OCI-LY7 (cell line): ENCODE data around the gene ADD3. TPM values are rescaled to one million over a fixed set of nuclear protein-coding genes. Genes with fewer than 3 reads are reported as not detected.

Experiments
- BruUV-seq: library from RNA; stranded (reverse); fragments of 400-500 nt; replicated peaks from 2 replicates; lab custom pipeline; 2021; lab: Mats Ljungman, UMichigan
- CTCF ChIA-PET: fragments of 300-600 bp; sonication (Branson Sonifier 250); formaldehyde crosslinking; loops from one replicate; lab custom pipeline; 2022; ENCODE audit warnings: antibody characterized with exemption; ENCODE audit not compliant: unreplicated experiment; lab: Charles Lee
- POLR2A ChIA-PET: fragments of 300-600 bp; sonication (Branson Sonifier 250); formaldehyde crosslinking; loops from one replicate; lab custom pipeline; 2022; ENCODE audit warnings: antibody characterized with exemption; lab: Charles Lee
- DNase-seq: peaks from one replicate; pipeline ENCODE4 v3.0.0-alpha.2; 2015; ENCODE audit warnings: low spot score
- H2AFZ ChIP-seq: fragments of 200-600 bp; sonication (generic), shearing (Covaris generic); 2 replicates; pipeline ENCODE4 v1.6.1; 2014; ENCODE audit warnings: mild to moderate bottlenecking, antibody characterized with exemption, low read length, moderate library complexity
- H3K27ac ChIP-seq: fragments of 200-600 bp; sonication (generic); 2 replicates; pipeline ENCODE4 v1.5.1; 2014; ENCODE audit warnings: mixed run types, low read depth, mild to moderate bottlenecking, moderate library complexity, low read length, inconsistent platforms; ENCODE audit not compliant: poor library complexity, severe bottlenecking
- H3K36me3 ChIP-seq: fragments of 200-600 bp; sonication (generic); 2 replicates; pipeline ENCODE4 v1.6.1; 2014; ENCODE audit warnings: mild to moderate bottlenecking, antibody characterized with exemption, low read length, moderate library complexity, mixed read lengths; ENCODE audit not compliant: insufficient read depth
- H3K4me1 ChIP-seq: fragments of 200-600 bp; sonication (generic); 2 replicates; pipeline ENCODE4 v1.5.1; 2014; ENCODE audit warnings: mild to moderate bottlenecking, low read length; ENCODE audit not compliant: insufficient read depth, poor library complexity, severe bottlenecking
- H3K4me2 ChIP-seq: fragments of 200-600 bp; sonication (generic); 2 replicates; pipeline ENCODE4 v1.6.1; 2014; ENCODE audit warnings: mild to moderate bottlenecking, low read length
- H3K4me3 ChIP-seq: fragments of 200-600 bp; sonication (generic); 2 replicates; pipeline ENCODE4 v1.5.1; 2014; ENCODE audit warnings: mild to moderate bottlenecking, low read depth, low read length; ENCODE audit not compliant: poor library complexity, severe bottlenecking
- H3K79me2 ChIP-seq: fragments of 200-600 bp; sonication (generic); 2 replicates; pipeline ENCODE4 v1.6.1; 2016; ENCODE audit warnings: low read depth, mild to moderate bottlenecking, low read length, moderate library complexity, mixed read lengths; ENCODE audit not compliant: insufficient read depth
- H3K9me2 ChIP-seq: fragments of 200-600 bp; sonication (generic); 2 replicates; pipeline ENCODE4 v1.6.1; 2016; ENCODE audit warnings: mild to moderate bottlenecking, low read length, mixed read lengths; ENCODE audit not compliant: insufficient read depth
- H3K9me3 ChIP-seq: fragments of 200-600 bp; sonication (generic); 2 replicates; pipeline ENCODE4 v1.6.1; 2014; ENCODE audit warnings: mild to moderate bottlenecking, mixed run types, low read length, mixed read lengths
- H4K20me1 ChIP-seq: fragments of 200-600 bp; sonication (generic); 2 replicates; pipeline ENCODE4 v1.6.1; 2014; ENCODE audit warnings: mild to moderate bottlenecking, antibody characterized with exemption, low read length, moderate library complexity, mixed read lengths; ENCODE audit not compliant: insufficient read depth
- EZH2phosphoT487 ChIP-seq: fragments of 200-600 bp; sonication (generic); IDR thresholded peaks from 2 replicates; pipeline ENCODE4 v1.6.1; 2018; ENCODE audit warnings: low read depth, borderline replicate concordance, mild to moderate bottlenecking, mixed run types, antibody characterized with exemption, low read length, moderate library complexity, mixed read lengths
- intact Hi-C: fragments of 100-400 bp; cut with micrococcal nuclease; formaldehyde crosslinking; loops from one replicate; pipeline ENCODE4 v1.10.0; 2022; ENCODE audit not compliant: unreplicated experiment
- total RNA-seq, 2 experiments: library from RNA; depleted of rRNA in 1 of 2; stranded (reverse); fragments of >200 nt in 1 of 2; shearing (Covaris generic) in 1 of 2; gene quantifications; 2 replicates each; pipeline ENCODE4 v1.2.3, GENCODE V29; 2014 to 2022
- TF ChIP-seq, protein P1 (sequence below): fragments of 200-600 bp; sonication (generic); conservative IDR thresholded peaks from 2 replicates; pipeline ENCODE4 v1.5.1; 2014; ENCODE audit warnings: mild to moderate bottlenecking, antibody characterized with exemption, low read length, moderate library complexity, mixed read lengths

ADD3 gene
- total RNA-seq, 2 experiments from 2014 or later, result 75.8 to 89.7 TPM

DNA sequence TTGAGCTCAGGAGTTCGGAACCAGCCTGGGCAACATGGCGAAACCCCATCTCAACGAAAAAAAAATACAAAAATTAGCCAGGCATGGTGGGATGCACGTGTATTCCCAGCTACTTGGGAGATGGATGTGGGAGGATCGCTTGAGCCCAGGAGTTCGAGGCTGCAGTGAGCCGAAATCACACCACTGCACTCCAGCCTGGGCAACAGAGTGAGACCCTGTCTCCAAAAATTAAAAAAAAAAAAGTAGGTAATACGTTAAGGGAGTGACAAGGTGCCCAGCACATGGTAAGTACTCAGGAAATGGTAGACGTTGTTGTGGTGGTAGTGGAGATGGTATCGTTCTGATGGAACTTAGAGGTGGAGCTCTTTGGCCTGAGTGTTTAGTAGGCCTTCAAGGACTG is 43.5 kb upstream of the ADD3 start:
- BruUV-seq, result no TSS peak
- TF ChIP-seq, protein P1, sequence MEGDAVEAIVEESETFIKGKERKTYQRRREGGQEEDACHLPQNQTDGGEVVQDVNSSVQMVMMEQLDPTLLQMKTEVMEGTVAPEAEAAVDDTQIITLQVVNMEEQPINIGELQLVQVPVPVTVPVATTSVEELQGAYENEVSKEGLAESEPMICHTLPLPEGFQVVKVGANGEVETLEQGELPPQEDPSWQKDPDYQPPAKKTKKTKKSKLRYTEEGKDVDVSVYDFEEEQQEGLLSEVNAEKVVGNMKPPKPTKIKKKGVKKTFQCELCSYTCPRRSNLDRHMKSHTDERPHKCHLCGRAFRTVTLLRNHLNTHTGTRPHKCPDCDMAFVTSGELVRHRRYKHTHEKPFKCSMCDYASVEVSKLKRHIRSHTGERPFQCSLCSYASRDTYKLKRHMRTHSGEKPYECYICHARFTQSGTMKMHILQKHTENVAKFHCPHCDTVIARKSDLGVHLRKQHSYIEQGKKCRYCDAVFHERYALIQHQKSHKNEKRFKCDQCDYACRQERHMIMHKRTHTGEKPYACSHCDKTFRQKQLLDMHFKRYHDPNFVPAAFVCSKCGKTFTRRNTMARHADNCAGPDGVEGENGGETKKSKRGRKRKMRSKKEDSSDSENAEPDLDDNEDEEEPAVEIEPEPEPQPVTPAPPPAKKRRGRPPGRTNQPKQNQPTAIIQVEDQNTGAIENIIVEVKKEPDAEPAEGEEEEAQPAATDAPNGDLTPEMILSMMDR, result no peak
- TF ChIP-seq EZH2phosphoT487, result no peak

DNA sequence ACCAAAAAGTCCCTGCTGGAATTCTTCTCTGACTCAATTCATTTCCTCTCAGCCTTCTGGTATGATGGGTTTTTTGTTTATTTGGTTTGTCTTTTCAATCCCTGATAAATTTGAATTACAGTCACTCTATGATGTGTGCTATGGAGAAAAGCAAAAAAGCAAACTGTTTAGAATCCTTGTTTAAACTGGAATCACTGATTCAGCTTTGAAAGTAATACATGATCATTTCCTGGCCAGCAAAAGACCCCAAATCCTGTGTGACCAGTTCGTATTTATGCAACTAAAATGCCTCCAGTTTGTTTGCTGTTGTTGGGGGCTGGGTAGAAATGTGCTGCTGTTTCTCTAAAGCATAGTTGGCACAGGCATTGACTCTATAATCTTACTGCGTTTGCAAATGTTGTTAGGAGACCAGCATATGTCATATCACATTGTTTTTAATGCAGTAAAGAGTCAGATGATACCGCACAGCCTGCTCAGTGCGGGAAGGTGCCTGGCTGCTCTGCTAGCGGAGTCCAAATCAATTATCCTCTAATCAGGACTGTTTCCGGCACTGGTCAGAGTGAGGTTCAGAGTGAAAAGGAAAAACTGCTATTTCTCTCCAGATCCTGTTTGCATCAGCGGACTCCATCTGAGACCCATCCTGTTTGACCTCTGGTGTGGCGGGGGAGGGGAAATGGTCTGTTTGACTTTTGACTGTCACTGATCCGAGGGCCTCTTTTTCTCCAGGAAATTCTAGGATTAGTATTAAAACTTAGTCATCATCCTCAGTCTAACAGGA is 40.6 kb upstream of the ADD3 start:
- DNase-seq, result no peak
- BruUV-seq, result no TSS peak
- Histone ChIP-seq H3K36me3 (no peaks in the 10 kb centered on the region), H3K9me2 (no peaks in the 10 kb centered on the region), H4K20me1 (no peaks in the 10 kb centered on the region), H2AFZ (no peak overlapping the region), H3K79me2 (no peaks in the 10 kb centered on the region), H3K4me3 (no peak overlapping the region), H3K4me1 (no peaks in the 10 kb centered on the region), H3K27ac (no peak overlapping the region), H3K9me3 (no peaks in the 10 kb centered on the region), H3K4me2 (no peak overlapping the region)
- ChIA-PET POLR2A (interaction anchor here (0.5 to 1.1 kb wide), 3 partner anchors 23 to 114 kb away, joined by 3 to 4 read pairs (median 3); no protein-coding TSS in a partner anchor), CTCF (no interaction called here)
- intact Hi-C loops, result no loop called here
- no peak for TF ChIP-seq EZH2phosphoT487
- TF ChIP-seq, protein P1, result no peak

More for the DNA sequence above, 43.5 kb upstream of the ADD3 start:
- intact Hi-C loops, result no loop called here
- Histone ChIP-seq H3K9me2 (no peaks in the 10 kb centered on the region), H3K79me2 (no peaks in the 10 kb centered on the region), H3K36me3 (no peaks in the 10 kb centered on the region), H3K4me3 (no peak overlapping the region), H3K4me1 (no peaks in the 10 kb centered on the region), H3K27ac (no peak overlapping the region), H3K9me3 (no peaks in the 10 kb centered on the region), H4K20me1 (no peaks in the 10 kb centered on the region), H2AFZ (no peak overlapping the region), H3K4me2 (no peak overlapping the region)
- CTCF ChIA-PET, result no interaction called here
- POLR2A ChIA-PET, result interaction anchor here (0.7 to 0.8 kb wide), 2 partner anchors 8 to 136 kb away, joined by 3 read pairs; no protein-coding TSS in a partner anchor
- no peak for DNase-seq

DNA sequence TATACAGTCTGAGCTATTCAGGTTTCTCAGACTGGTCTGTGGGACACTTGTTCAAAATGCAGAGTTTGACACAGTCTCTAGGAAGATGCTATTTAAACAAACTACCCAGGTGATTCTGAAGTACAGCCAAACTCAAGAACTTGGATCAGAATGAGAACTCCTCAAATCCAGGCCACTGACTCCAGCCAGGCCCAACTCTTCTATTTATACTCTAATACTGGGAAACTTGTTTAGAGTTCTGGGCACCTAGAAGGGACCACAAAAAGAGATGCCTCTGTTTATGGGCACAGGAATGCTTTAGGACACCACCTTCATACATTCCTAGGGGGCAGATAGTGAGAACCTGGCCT is 40.1 kb upstream of the ADD3 start:
- Histone ChIP-seq H3K4me2 (no peak overlapping the region), H3K9me3 (no peaks in the 10 kb centered on the region)
- POLR2A ChIA-PET, result interaction anchor here (0.5 to 1.4 kb wide), 4 partner anchors 10 to 114 kb away, joined by 3 to 4 read pairs (median 4); no protein-coding TSS in a partner anchor

More for the DNA sequence above, 40.1 kb upstream of the ADD3 start:
- intact Hi-C loops, result no loop called here
- Histone ChIP-seq H3K4me1 (no peaks in the 10 kb centered on the region), H3K9me2 (no peaks in the 10 kb centered on the region), H3K4me3 (no peak overlapping the region), H2AFZ (no peak overlapping the region), H3K36me3 (no peaks in the 10 kb centered on the region), H3K79me2 (no peaks in the 10 kb centered on the region), H3K27ac (no peak overlapping the region), H4K20me1 (no peaks in the 10 kb centered on the region)
- CTCF ChIA-PET, result no interaction called here
- no TSS peak for BruUV-seq
- DNase-seq, result no peak
- no peak for TF ChIP-seq EZH2phosphoT487
- TF ChIP-seq, protein P1, result no peak
